K562 (cell line): ENCODE data around the gene PLEKHF1. TPM values are rescaled to one million over a fixed set of nuclear protein-coding genes. Genes with fewer than 3 reads are reported as not detected.
A peak's percentile ranks its signal among the peaks of the same experiment; 100 is the strongest.

Experiments used
- DPF2 ChIP-seq: fragments of 450-650 bp; IDR thresholded peaks from 2 replicates; pipeline ENCODE4 v1.6.1; 2016
- GABPB1 ChIP-seq: sonication (generic); formaldehyde crosslinking; IDR thresholded peaks from 2 replicates; pipeline ENCODE4 v1.8.0; 2022; ENCODE audit warnings: mild to moderate bottlenecking, missing genetic modification reagents
- NCOA6 ChIP-seq: fragments of 450-650 bp; IDR thresholded peaks from 2 replicates; pipeline ENCODE4 v1.6.1; 2017; ENCODE audit warnings: mild to moderate bottlenecking
- OTX1 ChIP-seq: fragments of 450-650 bp; formaldehyde crosslinking; IDR thresholded peaks from 2 replicates; pipeline ENCODE4 v1.4.0; 2022; ENCODE audit warnings: mild to moderate bottlenecking
- PHB ChIP-seq: fragments of 250-450 bp; sonication (Bioruptor Pico); IDR thresholded peaks from 2 replicates; pipeline ENCODE4 v1.5.0; 2021
- STAT5B ChIP-seq: fragments of 250-450 bp; sonication (Bioruptor Pico); IDR thresholded peaks from 2 replicates; pipeline ENCODE4 v1.8.0; 2021; ENCODE audit warnings: mild to moderate bottlenecking, inconsistent platforms
- ZNF253 ChIP-seq: fragments of 250-450 bp; sonication (Bioruptor Pico); conservative IDR thresholded peaks from 2 replicates; pipeline ENCODE4 v1.6.1; 2021; ENCODE audit warnings: mild to moderate bottlenecking
- ZNF444 ChIP-seq: fragments of 250-450 bp; sonication (Bioruptor Pico); IDR thresholded peaks from 2 replicates; pipeline ENCODE4 v1.4.0; 2020; ENCODE audit warnings: mild to moderate bottlenecking, moderate library complexity
- polyA plus RNA-seq, 8 experiments: library from polyadenylated mRNA; depleted of rRNA in 4 of 8; stranded (reverse) in 5 of 8; unstranded in 3 of 8; fragments of >200 nt; fragmentation: Nextera tagmentation in 2 of 8; fragmentation: Illumina TruSeq in 1 of 8; extraction: Ambion mirVana in 2 of 8; extraction: Trizol in 1 of 8; gene quantifications; 2 replicates each; pipeline versions ENCODE4 v1.2.1 to v1.2.3, GENCODE V29; 2011 to 2014; ENCODE audit warnings: inconsistent platforms in 1 of 8, missing spikeins in 1 of 8
- total RNA-seq, 7 experiments: library from RNA; depleted of rRNA in 6 of 7; stranded (reverse); fragments of >200 nt in 6 of 7; fragmentation: Illumina TruSeq in 2 of 7; extraction: Trizol in 2 of 7; gene quantifications; 2 replicates each; pipeline versions ENCODE4 v1.2.1 to v1.2.3, GENCODE V29; 2011 to 2021; ENCODE audit warnings: low replicate concordance in 1 of 7
- TF ChIP-seq, protein P1 (sequence below): conservative IDR thresholded peaks from 2 replicates; pipeline ENCODE4 v1.6.1; 2011; ENCODE audit warnings: low read depth, mild to moderate bottlenecking, low read length; ENCODE audit not compliant: control insufficient read depth
- TF ChIP-seq, protein P2 (sequence below), 2 experiments: fragments of 150-350 bp in 1 of 2; IDR thresholded peaks; 2 replicates each; pipeline ENCODE4 v1.6.1; 2012 to 2016; ENCODE audit warnings: low read depth in 2 of 2, low read length in 2 of 2, mild to moderate bottlenecking in 1 of 2, moderate library complexity in 1 of 2
- TF ChIP-seq, protein P3 (sequence below): sonication (generic); IDR thresholded peaks from 2 replicates; pipeline ENCODE4 v1.6.1; 2016
- TF ChIP-seq, protein P4 (sequence below): sonication (generic); formaldehyde crosslinking; IDR thresholded peaks from 2 replicates; pipeline ENCODE4 v1.5.0; 2020; ENCODE audit warnings: missing genetic modification reagents
- TF ChIP-seq, protein P5 (sequence below), 2 experiments: IDR thresholded peaks; 2 replicates each; pipeline ENCODE4 v1.6.1; 2011; ENCODE audit warnings: borderline replicate concordance in 1 of 2, control low read depth in 1 of 2, low read depth in 1 of 2, low read length in 1 of 2, mild to moderate bottlenecking in 1 of 2, mixed read lengths in 1 of 2, moderate library complexity in 1 of 2; ENCODE audit not compliant: insufficient read depth in 1 of 2, insufficient read length in 1 of 2, poor library complexity in 1 of 2, severe bottlenecking in 1 of 2; ENCODE audit errors: extremely low read depth in 1 of 2
- TF ChIP-seq, protein P6 (sequence below): fragments of 200-800 bp; sonication (Bioruptor generic); IDR thresholded peaks from 2 replicates; pipeline ENCODE4 v1.6.1; 2017; ENCODE audit warnings: missing genetic modification characterization, missing compliant biosample characterization
- TF ChIP-seq, protein P7 (sequence below): fragments of 450-650 bp; formaldehyde crosslinking; IDR thresholded peaks from 2 replicates; pipeline ENCODE4 v1.4.0; 2022; ENCODE audit warnings: missing genetic modification characterization
- TF ChIP-seq, protein P8 (sequence below): fragments of 250-450 bp; sonication (Bioruptor Pico); IDR thresholded peaks from 2 replicates; pipeline ENCODE4 v1.8.0; 2021; ENCODE audit warnings: borderline replicate concordance, mild to moderate bottlenecking, moderate library complexity; ENCODE audit not compliant: poor library complexity, severe bottlenecking

The PLEKHF1 gene
- total and polyA plus RNA-seq, 9 of the 15 experiments (the other 6 are each of a cell fraction or from before 2014, with no cell fraction given): 0.07 to 13.4 (median 3.9) TPM; not detected in 1

DNA sequence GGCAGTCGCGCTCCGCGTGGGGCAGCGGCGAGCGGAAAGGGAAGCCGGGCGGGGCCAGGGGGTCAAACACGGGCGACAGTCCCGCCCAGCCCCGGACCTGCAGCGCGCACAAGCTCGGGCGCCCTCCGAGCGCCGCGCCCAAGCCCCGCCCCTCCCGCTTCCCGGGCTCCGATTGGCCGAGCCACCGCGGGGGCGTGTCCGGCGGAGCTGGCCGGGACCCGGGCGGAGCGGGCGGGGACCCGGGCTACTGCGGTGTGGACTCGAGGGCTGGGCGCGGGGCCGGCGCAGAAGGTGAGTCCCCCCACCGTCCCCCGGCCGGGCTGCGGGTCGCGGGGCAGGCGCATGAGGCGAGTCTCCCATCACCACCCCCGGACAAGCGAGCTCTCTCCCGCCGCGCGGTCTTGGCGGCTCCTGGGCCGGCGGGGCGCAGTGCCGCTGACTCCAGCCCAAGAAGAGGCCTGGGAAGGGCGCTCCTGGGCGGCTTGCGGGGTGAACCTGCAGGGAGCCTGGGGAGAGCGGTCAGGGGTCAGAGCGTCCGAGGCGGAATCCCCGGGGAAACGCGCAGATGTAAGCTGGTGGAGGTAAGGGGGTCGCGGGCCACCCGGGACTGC is at the start of gene PLEKHF1 (continued):
- TF ChIP-seq, protein P1, sequence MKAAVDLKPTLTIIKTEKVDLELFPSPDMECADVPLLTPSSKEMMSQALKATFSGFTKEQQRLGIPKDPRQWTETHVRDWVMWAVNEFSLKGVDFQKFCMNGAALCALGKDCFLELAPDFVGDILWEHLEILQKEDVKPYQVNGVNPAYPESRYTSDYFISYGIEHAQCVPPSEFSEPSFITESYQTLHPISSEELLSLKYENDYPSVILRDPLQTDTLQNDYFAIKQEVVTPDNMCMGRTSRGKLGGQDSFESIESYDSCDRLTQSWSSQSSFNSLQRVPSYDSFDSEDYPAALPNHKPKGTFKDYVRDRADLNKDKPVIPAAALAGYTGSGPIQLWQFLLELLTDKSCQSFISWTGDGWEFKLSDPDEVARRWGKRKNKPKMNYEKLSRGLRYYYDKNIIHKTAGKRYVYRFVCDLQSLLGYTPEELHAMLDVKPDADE: no peak; the same call in 1 of the 2 replicates
- TF ChIP-seq, protein P2, sequence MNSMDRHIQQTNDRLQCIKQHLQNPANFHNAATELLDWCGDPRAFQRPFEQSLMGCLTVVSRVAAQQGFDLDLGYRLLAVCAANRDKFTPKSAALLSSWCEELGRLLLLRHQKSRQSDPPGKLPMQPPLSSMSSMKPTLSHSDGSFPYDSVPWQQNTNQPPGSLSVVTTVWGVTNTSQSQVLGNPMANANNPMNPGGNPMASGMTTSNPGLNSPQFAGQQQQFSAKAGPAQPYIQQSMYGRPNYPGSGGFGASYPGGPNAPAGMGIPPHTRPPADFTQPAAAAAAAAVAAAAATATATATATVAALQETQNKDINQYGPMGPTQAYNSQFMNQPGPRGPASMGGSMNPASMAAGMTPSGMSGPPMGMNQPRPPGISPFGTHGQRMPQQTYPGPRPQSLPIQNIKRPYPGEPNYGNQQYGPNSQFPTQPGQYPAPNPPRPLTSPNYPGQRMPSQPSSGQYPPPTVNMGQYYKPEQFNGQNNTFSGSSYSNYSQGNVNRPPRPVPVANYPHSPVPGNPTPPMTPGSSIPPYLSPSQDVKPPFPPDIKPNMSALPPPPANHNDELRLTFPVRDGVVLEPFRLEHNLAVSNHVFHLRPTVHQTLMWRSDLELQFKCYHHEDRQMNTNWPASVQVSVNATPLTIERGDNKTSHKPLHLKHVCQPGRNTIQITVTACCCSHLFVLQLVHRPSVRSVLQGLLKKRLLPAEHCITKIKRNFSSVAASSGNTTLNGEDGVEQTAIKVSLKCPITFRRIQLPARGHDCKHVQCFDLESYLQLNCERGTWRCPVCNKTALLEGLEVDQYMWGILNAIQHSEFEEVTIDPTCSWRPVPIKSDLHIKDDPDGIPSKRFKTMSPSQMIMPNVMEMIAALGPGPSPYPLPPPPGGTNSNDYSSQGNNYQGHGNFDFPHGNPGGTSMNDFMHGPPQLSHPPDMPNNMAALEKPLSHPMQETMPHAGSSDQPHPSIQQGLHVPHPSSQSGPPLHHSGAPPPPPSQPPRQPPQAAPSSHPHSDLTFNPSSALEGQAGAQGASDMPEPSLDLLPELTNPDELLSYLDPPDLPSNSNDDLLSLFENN (IDR thresholded peaks at IDR 0.05; ENCODE audit: low read depth in 2 of 2, low read length in 2 of 2): no peak
- TF ChIP-seq ZNF444 (no peak), PHB (CRISPR knock-in tag) (no peak), STAT5B (CRISPR knock-in tag) (no peak), GABPB1 (no peak), DPF2 (no peak), NCOA6 (no peak), OTX1 (CRISPR knock-in tag) (no peak), ZNF253 (CRISPR knock-in tag) (no peak)
- TF ChIP-seq, protein P3, sequence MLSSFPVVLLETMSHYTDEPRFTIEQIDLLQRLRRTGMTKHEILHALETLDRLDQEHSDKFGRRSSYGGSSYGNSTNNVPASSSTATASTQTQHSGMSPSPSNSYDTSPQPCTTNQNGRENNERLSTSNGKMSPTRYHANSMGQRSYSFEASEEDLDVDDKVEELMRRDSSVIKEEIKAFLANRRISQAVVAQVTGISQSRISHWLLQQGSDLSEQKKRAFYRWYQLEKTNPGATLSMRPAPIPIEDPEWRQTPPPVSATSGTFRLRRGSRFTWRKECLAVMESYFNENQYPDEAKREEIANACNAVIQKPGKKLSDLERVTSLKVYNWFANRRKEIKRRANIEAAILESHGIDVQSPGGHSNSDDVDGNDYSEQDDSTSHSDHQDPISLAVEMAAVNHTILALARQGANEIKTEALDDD: no peak
- TF ChIP-seq, protein P4, sequence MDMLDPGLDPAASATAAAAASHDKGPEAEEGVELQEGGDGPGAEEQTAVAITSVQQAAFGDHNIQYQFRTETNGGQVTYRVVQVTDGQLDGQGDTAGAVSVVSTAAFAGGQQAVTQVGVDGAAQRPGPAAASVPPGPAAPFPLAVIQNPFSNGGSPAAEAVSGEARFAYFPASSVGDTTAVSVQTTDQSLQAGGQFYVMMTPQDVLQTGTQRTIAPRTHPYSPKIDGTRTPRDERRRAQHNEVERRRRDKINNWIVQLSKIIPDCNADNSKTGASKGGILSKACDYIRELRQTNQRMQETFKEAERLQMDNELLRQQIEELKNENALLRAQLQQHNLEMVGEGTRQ: no peak
- TF ChIP-seq, protein P5, sequence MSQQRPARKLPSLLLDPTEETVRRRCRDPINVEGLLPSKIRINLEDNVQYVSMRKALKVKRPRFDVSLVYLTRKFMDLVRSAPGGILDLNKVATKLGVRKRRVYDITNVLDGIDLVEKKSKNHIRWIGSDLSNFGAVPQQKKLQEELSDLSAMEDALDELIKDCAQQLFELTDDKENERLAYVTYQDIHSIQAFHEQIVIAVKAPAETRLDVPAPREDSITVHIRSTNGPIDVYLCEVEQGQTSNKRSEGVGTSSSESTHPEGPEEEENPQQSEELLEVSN (IDR thresholded peaks at IDR 0.05; ENCODE audit: borderline replicate concordance in 1 of 2, extremely low read depth in 1 of 2, insufficient read depth in 1 of 2, insufficient read length in 1 of 2, low read depth in 1 of 2, low read length in 1 of 2, poor library complexity in 1 of 2, severe bottlenecking in 1 of 2): peak; percentile 16 to 66
- TF ChIP-seq, protein P6, sequence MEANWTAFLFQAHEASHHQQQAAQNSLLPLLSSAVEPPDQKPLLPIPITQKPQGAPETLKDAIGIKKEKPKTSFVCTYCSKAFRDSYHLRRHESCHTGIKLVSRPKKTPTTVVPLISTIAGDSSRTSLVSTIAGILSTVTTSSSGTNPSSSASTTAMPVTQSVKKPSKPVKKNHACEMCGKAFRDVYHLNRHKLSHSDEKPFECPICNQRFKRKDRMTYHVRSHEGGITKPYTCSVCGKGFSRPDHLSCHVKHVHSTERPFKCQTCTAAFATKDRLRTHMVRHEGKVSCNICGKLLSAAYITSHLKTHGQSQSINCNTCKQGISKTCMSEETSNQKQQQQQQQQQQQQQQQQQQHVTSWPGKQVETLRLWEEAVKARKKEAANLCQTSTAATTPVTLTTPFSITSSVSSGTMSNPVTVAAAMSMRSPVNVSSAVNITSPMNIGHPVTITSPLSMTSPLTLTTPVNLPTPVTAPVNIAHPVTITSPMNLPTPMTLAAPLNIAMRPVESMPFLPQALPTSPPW: peak; percentile 91
- TF ChIP-seq, protein P7, sequence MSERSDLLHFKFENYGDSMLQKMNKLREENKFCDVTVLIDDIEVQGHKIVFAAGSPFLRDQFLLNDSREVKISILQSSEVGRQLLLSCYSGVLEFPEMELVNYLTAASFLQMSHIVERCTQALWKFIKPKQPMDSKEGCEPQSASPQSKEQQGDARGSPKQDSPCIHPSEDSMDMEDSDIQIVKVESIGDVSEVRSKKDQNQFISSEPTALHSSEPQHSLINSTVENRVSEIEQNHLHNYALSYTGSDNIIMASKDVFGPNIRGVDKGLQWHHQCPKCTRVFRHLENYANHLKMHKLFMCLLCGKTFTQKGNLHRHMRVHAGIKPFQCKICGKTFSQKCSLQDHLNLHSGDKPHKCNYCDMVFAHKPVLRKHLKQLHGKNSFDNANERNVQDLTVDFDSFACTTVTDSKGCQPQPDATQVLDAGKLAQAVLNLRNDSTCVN: no peak
- TF ChIP-seq, protein P8, sequence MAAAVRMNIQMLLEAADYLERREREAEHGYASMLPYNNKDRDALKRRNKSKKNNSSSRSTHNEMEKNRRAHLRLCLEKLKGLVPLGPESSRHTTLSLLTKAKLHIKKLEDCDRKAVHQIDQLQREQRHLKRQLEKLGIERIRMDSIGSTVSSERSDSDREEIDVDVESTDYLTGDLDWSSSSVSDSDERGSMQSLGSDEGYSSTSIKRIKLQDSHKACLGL: no peak
